Measurements from ENCODE around the gene NAV1. TPM values are rescaled to one million over a fixed set of nuclear protein-coding genes. Genes with fewer than 3 reads are reported as not detected.

The NAV1 gene
- total and polyA plus RNA-seq, 10 donors = 1.1 to 37.2 (median 20.3) TPM

DNA sequence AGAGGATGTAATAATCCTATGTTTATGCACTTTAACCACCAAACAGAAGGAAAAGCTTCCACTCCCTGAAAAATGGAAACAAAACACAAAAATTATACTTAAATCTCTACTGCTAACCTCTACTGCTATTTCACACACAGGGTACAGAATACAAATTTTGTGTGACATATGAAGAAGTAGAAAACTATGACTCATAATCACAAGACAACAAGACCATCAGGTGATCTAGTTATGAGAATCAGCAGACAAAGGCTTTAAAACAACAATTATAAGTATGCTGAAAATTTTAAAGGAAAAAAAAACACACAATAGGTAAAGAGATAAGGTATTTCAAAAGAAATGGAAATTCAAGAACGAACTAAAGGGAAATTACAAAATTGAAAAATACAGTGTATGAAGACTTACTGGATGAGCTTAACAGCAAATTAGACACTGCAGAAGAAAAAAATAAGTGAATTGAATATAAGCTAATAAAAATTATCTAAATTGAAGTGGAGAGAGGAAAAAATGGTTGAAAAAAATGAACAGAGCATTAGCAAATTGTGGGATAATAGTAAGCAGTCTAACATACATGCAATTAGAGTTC, 13.6 kb upstream of the NAV1 start:
- H3K27me3 ChIP-seq (replicated peaks in 1 of 7) = no peaks in the 10 kb centered on the region
- WGBS, 5 donors = 59 to 86% (median 75%) methylated on average over 1 of the region's 1 CpG
- peaks cover 0 to 24% (median 1%) of the 10 kb centered on the region in 8 donors for H3K9me3 ChIP-seq
- no peak overlapping the region for H3K4me3 ChIP-seq
- DNase-seq = no peak
- H3K36me3 ChIP-seq = peaks cover 0 to 14% (median 0%) of the 10 kb centered on the region in 6 donors
- no peaks in the 10 kb centered on the region for H3K4me1 ChIP-seq
- TF ChIP-seq POLR2A (IDR thresholded peaks at IDR 0.05) (no peak), POLR2AphosphoS5 (IDR thresholded peaks at IDR 0.05) (no peak)
- TF ChIP-seq, protein P1, sequence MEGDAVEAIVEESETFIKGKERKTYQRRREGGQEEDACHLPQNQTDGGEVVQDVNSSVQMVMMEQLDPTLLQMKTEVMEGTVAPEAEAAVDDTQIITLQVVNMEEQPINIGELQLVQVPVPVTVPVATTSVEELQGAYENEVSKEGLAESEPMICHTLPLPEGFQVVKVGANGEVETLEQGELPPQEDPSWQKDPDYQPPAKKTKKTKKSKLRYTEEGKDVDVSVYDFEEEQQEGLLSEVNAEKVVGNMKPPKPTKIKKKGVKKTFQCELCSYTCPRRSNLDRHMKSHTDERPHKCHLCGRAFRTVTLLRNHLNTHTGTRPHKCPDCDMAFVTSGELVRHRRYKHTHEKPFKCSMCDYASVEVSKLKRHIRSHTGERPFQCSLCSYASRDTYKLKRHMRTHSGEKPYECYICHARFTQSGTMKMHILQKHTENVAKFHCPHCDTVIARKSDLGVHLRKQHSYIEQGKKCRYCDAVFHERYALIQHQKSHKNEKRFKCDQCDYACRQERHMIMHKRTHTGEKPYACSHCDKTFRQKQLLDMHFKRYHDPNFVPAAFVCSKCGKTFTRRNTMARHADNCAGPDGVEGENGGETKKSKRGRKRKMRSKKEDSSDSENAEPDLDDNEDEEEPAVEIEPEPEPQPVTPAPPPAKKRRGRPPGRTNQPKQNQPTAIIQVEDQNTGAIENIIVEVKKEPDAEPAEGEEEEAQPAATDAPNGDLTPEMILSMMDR (IDR thresholded peaks at IDR 0.05 in 8 of 11, conservative IDR thresholded peaks at IDR 0.05 in 3 of 11) = no peak
- H3K27ac ChIP-seq = no peak overlapping the region
- intact Hi-C loops (cut with DNase I; ENCODE audit: low total_unique reads) = no loop called here

DNA sequence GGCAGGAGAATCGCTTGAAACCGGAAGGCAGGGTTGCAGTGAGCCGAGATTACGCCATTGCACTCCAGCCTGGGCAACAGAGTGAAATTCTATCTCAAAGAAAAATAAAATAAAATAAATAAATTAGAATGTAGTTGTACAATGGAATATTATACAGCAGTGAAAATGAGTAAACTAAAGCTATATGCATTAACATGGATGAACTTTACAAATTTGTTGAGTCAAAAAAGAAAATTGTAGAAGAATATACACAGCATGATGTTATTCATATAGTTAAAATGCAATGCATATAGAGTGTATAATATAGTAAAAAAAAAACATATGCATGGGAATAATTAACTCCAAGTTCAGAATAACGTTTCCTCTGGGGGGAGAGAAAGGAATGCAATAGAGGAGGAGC, 11.0 kb upstream of the NAV1 start:
- H3K4me3 ChIP-seq = no peak overlapping the region
- peaks cover 0 to 20% (median 7%) of the 10 kb centered on the region in 6 donors for H3K4me1 ChIP-seq
- no peaks in the 10 kb centered on the region for H3K27me3 ChIP-seq (replicated peaks in 1 of 7)
- no peak for DNase-seq
- H3K36me3 ChIP-seq = peaks cover 0 to 12% (median 0%) of the 10 kb centered on the region in 6 donors
- H3K9me3 ChIP-seq = peaks cover 0 to 24% (median 1%) of the 10 kb centered on the region in 8 donors
- TF ChIP-seq, protein P1 (IDR thresholded peaks at IDR 0.05 in 8 of 11, conservative IDR thresholded peaks at IDR 0.05 in 3 of 11) = no peak
- TF ChIP-seq POLR2A (IDR thresholded peaks at IDR 0.05) = no peak
- TF ChIP-seq POLR2AphosphoS5 (IDR thresholded peaks at IDR 0.05) = no peak
- no peak overlapping the region for H3K27ac ChIP-seq
- intact Hi-C loops (cut with DNase I; ENCODE audit: low total_unique reads) = no loop called here
- WGBS, 5 donors = 89 to 97% (median 95%) methylated on average over 5 of the region's 5 CpGs

DNA sequence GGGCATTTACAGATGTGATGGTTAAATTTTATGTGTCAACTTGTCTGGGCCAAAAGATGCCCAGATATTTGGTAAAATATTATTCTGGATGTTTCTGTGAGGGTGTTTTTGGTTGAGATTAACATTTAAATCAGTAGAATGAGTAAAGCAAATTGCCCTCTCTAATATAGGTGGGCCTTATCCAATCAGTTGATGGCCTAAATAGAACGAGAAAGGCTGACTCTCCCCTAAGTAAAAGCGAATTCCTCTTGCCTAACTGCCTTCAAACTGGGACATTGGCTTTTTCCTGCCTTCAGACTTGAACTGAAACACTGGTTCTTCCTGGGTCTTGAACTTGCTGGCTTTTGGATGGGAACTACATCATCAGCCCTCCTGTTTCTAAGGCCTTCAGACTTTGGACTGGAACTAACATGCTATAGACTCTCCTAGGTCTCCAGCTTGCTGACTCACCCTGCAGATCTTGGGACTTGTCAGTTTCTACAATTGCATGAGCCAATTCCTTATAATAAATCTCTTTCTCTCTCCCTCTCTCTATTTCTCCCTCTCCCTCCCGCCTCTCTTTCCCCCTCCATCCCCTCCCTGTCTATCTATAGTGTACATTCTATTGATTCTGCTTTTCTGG, 10.2 kb upstream of the NAV1 start:
- H3K27me3 ChIP-seq (replicated peaks in 1 of 7) = no peaks in the 10 kb centered on the region
- H3K4me1 ChIP-seq = peaks cover 0 to 20% (median 7%) of the 10 kb centered on the region in 6 donors
- peaks cover 0 to 16% (median 1%) of the 10 kb centered on the region in 8 donors for H3K9me3 ChIP-seq
- no peak overlapping the region for H3K4me3 ChIP-seq
- no peak for TF ChIP-seq POLR2AphosphoS5 (IDR thresholded peaks at IDR 0.05)
- no peak for TF ChIP-seq POLR2A (IDR thresholded peaks at IDR 0.05)
- TF ChIP-seq, protein P1 (IDR thresholded peaks at IDR 0.05 in 8 of 11, conservative IDR thresholded peaks at IDR 0.05 in 3 of 11) = no peak
- DNase-seq = no peak
- peaks cover 0 to 10% (median 0%) of the 10 kb centered on the region in 6 donors for H3K36me3 ChIP-seq
- intact Hi-C loops (cut with DNase I; ENCODE audit: low total_unique reads) = no loop called here
- WGBS, 5 donors = 76 to 92% (median 85%) methylated on average over 3 of the region's 3 CpGs
- no peak overlapping the region for H3K27ac ChIP-seq

All from spleen (tissue), 11 donors.